ENCODE results near the gene SIVA1.

SIVA1 gene

GRCh38 chr14:104774453-104775072 is 21.6 kb downstream of the SIVA1 start:
- no peak overlapping the region for H3K4me3 ChIP-seq (ENCODE audit: low read length)
- TF ChIP-seq, protein P1, sequence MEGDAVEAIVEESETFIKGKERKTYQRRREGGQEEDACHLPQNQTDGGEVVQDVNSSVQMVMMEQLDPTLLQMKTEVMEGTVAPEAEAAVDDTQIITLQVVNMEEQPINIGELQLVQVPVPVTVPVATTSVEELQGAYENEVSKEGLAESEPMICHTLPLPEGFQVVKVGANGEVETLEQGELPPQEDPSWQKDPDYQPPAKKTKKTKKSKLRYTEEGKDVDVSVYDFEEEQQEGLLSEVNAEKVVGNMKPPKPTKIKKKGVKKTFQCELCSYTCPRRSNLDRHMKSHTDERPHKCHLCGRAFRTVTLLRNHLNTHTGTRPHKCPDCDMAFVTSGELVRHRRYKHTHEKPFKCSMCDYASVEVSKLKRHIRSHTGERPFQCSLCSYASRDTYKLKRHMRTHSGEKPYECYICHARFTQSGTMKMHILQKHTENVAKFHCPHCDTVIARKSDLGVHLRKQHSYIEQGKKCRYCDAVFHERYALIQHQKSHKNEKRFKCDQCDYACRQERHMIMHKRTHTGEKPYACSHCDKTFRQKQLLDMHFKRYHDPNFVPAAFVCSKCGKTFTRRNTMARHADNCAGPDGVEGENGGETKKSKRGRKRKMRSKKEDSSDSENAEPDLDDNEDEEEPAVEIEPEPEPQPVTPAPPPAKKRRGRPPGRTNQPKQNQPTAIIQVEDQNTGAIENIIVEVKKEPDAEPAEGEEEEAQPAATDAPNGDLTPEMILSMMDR (IDR thresholded peaks at IDR 0.05; ENCODE audit: insufficient read depth, low read depth, low read length, missing control alignments): no peak

DNA sequence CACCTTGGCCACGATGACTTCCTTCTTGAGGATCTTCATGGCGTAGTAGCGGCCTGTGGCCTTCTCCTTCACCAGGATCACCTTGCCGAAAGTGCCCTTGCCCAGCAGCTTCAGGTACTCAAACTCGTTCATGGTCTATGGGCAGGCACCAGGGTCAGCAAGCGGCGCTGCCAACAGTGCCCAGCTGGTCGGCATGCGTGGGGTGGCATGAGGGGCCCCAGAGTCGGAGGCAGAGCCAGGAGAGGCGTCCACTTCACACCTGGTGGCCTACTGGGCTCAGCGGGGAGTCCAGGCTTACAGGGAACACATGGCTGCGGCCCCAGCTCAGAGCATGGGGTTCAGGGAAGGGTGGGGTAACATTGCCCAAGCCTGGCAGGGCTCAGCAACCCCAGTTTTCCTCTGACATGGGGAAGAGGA is 22.1 kb downstream of the SIVA1 start:
- TF ChIP-seq, protein P1 (IDR thresholded peaks at IDR 0.05; ENCODE audit: insufficient read depth, low read depth, low read length, missing control alignments): no peak
- no peak overlapping the region for H3K4me3 ChIP-seq (ENCODE audit: low read length)
- DNase-seq (ENCODE audit: low read depth): no peak

More at GRCh38 chr14:104774453-104775072, 21.6 kb downstream of the SIVA1 start:
- DNase-seq (ENCODE audit: low read depth): no peak

- DNase-seq (ENCODE audit: low read depth): no peak
- no peak overlapping the region for H3K4me3 ChIP-seq (ENCODE audit: low read length)
- TF ChIP-seq, protein P1 (IDR thresholded peaks at IDR 0.05; ENCODE audit: insufficient read depth, low read depth, low read length, missing control alignments): no peak
Observed at GRCh38 chr14:104776481-104776880, 23.5 kb downstream of the SIVA1 start.

DNA sequence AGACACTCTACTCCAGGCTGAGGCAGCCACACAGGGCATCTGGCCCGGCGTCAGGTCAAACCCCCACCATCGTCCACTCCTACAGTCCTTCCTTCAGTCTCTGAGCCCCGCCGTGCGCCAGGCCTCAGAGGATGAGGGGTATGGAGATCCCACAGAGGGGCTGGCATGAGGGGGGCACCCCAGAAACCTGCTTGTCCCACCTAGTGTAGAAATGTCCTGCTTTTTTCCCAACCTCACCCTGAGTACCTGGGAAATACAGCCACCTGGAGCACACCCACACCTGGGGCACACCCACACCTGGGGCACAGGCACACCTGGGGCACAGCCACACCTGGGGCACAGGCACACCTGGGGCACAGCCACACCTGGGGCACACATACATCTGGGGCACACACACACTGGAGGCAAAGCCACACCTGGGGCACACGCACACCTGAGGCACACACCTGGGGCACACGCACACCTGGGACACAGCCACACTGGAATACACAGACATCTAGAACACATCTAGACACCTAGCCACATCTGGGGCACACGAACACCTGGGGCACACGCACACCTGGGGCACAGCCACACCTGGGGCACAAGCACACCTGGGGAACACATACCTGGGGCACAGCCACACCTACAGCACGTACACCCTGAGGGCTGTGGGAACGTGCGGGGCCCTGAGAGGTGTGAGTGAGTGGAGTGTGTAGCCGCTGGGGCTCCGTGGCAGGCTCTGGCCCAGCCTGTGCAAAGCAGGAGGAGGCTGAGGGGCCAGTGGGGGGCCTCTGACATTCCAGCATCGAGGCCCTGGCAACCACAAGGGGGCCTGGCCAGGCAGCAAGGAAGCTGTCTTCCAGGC is 24.2 kb downstream of the SIVA1 start:
- no peak overlapping the region for H3K4me3 ChIP-seq (ENCODE audit: low read length)
- TF ChIP-seq, protein P1 (IDR thresholded peaks at IDR 0.05; ENCODE audit: insufficient read depth, low read depth, low read length, missing control alignments): no peak

DNA sequence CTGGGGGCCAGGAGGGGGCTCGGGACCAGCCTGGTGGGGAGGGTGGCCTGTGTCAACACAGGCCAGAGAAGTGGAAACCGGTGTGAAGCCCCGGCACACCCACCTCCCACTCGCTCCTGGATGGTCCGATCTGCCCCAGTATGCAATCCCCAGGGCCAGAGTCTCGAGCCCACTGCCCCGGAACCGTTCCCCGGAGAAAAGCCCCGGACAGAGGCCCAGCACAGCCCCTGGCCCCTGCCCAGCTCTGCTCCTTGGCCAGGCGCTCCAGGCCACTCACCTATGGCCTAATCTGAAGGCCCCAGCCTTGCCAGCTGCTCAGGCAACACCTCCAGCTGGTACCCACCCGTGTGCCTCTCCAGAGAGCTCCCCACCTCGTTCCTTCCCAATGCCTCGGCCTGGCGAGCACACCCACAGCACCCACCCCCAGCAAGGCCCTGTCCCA is 24.9 kb downstream of the SIVA1 start:
- DNase-seq (ENCODE audit: low read depth): no peak
- TF ChIP-seq, protein P1 (IDR thresholded peaks at IDR 0.05; ENCODE audit: insufficient read depth, low read depth, low read length, missing control alignments): no peak
- H3K4me3 ChIP-seq (ENCODE audit: low read length): no peak overlapping the region

More for the DNA sequence above, 24.2 kb downstream of the SIVA1 start:
- no peak for DNase-seq (ENCODE audit: low read depth)

DNA sequence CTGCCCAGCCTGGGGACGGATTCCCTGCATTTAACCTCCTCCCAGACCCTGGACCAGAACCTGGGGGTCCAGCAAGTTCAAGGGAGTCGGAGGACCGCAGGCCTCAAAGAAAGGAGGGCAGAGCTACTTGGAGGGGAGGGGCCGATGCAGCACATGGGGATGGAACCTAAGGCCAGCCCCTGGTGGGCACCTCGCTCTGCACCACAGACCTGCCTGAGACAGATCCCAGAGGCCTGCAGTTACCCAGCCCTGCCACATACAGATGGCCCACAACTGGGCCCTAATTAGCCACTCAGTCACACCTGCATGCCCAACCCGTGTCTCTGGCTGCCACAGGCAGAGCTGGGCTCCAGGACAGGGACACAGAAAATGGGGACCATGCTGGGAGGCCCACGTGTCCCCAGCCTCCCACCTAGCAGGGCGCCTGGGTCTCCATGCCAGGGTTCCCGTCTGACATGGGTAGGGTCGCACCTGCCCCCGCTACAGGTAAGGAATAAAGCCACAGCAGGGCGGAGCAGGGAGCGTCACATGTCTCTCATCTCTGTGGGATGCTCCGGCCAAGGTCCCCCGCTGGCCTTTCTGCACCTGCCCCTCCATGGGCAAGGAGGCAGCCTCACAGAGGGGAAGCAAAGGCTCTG is 25.9 kb downstream of the SIVA1 start:
- TF ChIP-seq, protein P1 (IDR thresholded peaks at IDR 0.05; ENCODE audit: insufficient read depth, low read depth, low read length, missing control alignments): no peak
- DNase-seq (ENCODE audit: low read depth): no peak
- H3K4me3 ChIP-seq (ENCODE audit: low read length): no peak overlapping the region

Data from epithelial cell of esophagus (primary cell).